PFSK-1 (cell line): ENCODE data around the gene RNPS1.

Experiments
- FOXP2 ChIP-seq: optimal IDR thresholded peaks from 2 replicates; pipeline ENCODE3; 2011; ENCODE audit warnings: borderline replicate concordance, control low read depth, inconsistent platforms; ENCODE audit not compliant: insufficient read depth; ENCODE audit errors: extremely low read length, extremely low read depth
- POLR2AphosphoS5 ChIP-seq: IDR thresholded peaks from 2 replicates; pipeline ENCODE4 v1.6.1; 2012; ENCODE audit warnings: low read depth, mild to moderate bottlenecking, control low read depth, low read length, moderate library complexity
- REST ChIP-seq, 2 experiments: IDR thresholded peaks; 2 replicates each; pipeline versions ENCODE4 v1.6.1 to v1.8.0; 2011 to 2012; ENCODE audit warnings: low read depth in 2 of 2, low read length in 2 of 2, control low read depth in 1 of 2, inconsistent platforms in 1 of 2, mild to moderate bottlenecking in 1 of 2, moderate library complexity in 1 of 2; ENCODE audit not compliant: insufficient read depth in 1 of 2
- SIN3A ChIP-seq: IDR thresholded peaks from 2 replicates; pipeline ENCODE4 v1.6.1; 2012; ENCODE audit warnings: mild to moderate bottlenecking, low read length, moderate library complexity, borderline replicate concordance; ENCODE audit not compliant: insufficient read depth
- TAF1 ChIP-seq: IDR thresholded peaks from 2 replicates; pipeline ENCODE4 v1.6.1; 2012; ENCODE audit warnings: low read length, control low read depth, borderline replicate concordance; ENCODE audit not compliant: insufficient read depth

The RNPS1 gene

GRCh38 chr16:2292221-2292620 lies 24.3 kb upstream of the RNPS1 start:
- TF ChIP-seq SIN3A (no peak), REST (IDR thresholded peaks at IDR 0.05; ENCODE audit: insufficient read depth in 1 of 2, low read depth in 2 of 2, low read length in 2 of 2) (no peak), TAF1 (no peak), FOXP2 (no peak), POLR2AphosphoS5 (no peak)

GRCh38 chr16:2289282-2289681 lies 21.4 kb upstream of the RNPS1 start:
- no peak for TF ChIP-seq REST (IDR thresholded peaks at IDR 0.05; ENCODE audit: insufficient read depth in 1 of 2, low read depth in 2 of 2, low read length in 2 of 2)

- no peak for TF ChIP-seq SIN3A
These were observed 20.8 kb upstream of the RNPS1 start for GRCh38 chr16:2288726-2289125.

GRCh38 chr16:2287916-2288547 lies 20.1 kb upstream of the RNPS1 start:
- no peak for TF ChIP-seq POLR2AphosphoS5
- TF ChIP-seq SIN3A = no peak
- no peak for TF ChIP-seq FOXP2
- TF ChIP-seq TAF1 = no peak
- no peak for TF ChIP-seq REST (IDR thresholded peaks at IDR 0.05; ENCODE audit: insufficient read depth in 1 of 2, low read depth in 2 of 2, low read length in 2 of 2)

GRCh38 chr16:2286550-2286949 lies 18.6 kb upstream of the RNPS1 start:
- TF ChIP-seq SIN3A = no peak
- TF ChIP-seq FOXP2 = no peak
- no peak for TF ChIP-seq REST (IDR thresholded peaks at IDR 0.05; ENCODE audit: insufficient read depth in 1 of 2, low read depth in 2 of 2, low read length in 2 of 2)
- no peak for TF ChIP-seq POLR2AphosphoS5
- no peak for TF ChIP-seq TAF1
